Muscle layer of duodenum (tissue), 2 donors: ENCODE data around the gene LYRM4.

Source experiments
- H3K27ac ChIP-seq: one replicate; pipeline ENCODE4 v1.7.0; 2013; ENCODE audit warnings: mild to moderate bottlenecking, low read length
- H3K27me3 ChIP-seq: one replicate; pipeline ENCODE4 v1.7.0; 2013; ENCODE audit warnings: low read depth, mild to moderate bottlenecking, control low read depth, low read length
- H3K36me3 ChIP-seq, 2 donors: one replicate each; pipeline ENCODE4 v1.7.0; 2013; ENCODE audit warnings: low read length in 2 of 2, control low read depth in 1 of 2, mild to moderate bottlenecking in 1 of 2; ENCODE audit not compliant: insufficient read depth in 2 of 2, control insufficient read depth in 1 of 2
- H3K4me1 ChIP-seq, 2 donors: one replicate each; pipeline ENCODE4 v1.7.0; 2013; ENCODE audit warnings: low read length in 2 of 2, mild to moderate bottlenecking in 2 of 2, control low read depth in 1 of 2, moderate library complexity in 1 of 2; ENCODE audit not compliant: insufficient read depth in 2 of 2, control insufficient read depth in 1 of 2
- H3K4me3 ChIP-seq, 2 donors: one replicate each; pipeline ENCODE4 v1.7.0; 2013; ENCODE audit warnings: low read length in 2 of 2, low read depth in 1 of 2, mild to moderate bottlenecking in 1 of 2
- H3K9me3 ChIP-seq, 2 donors: one replicate each; pipeline ENCODE4 v1.7.0; 2013; ENCODE audit warnings: low read length in 2 of 2, control low read depth in 1 of 2, mild to moderate bottlenecking in 1 of 2; ENCODE audit not compliant: control insufficient read depth in 1 of 2
- donor health status: healthy.

Gene LYRM4

DNA sequence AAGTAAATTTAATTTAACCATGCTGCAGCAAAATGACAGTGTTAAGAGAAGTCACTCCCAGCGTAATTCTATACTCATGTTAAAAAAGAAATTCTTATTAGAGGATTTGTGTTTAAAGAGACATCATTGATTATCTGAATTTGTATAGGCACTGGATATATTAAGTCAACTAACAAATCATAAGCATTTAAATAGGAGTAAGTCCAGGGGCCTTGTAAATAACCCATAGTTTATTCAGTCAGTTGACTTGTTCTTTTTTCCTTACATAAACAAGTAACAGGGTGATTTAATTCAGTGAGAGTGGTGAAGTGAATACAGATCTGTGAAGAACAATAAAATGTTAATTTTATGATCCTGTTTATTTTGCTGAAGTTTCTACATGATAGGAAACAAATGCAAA, 22.4 kb downstream of the LYRM4 start:
- no peak overlapping the region for H3K4me3 ChIP-seq
- H3K36me3 ChIP-seq, result peaks cover 0 to 7% of the 10 kb centered on the region in 2 donors
- H3K4me1 ChIP-seq, result no peaks in the 10 kb centered on the region
- H3K9me3 ChIP-seq, result no peaks in the 10 kb centered on the region
- no peaks in the 10 kb centered on the region for H3K27me3 ChIP-seq
- H3K27ac ChIP-seq, result no peak overlapping the region

DNA sequence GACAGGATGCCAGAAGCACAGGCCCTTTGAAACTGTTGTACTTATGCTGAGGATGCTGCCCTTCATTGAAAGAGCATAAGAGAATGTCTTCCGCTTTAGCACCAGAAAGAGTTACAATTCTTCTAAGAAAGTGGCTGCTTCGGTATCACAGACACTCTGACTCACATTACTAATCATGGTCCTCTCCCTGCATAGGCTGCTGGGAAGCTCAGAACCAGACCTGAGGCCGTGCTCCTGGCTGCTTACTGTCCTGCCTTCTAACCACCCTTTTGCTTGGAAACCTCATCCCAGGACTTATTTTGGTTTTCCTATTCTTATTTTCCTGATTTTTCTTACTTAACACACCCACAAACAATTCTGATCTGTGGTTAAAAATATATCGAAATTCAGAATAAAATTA, 22.9 kb downstream of the LYRM4 start:
- Histone ChIP-seq H3K27ac (no peak overlapping the region), H3K27me3 (no peaks in the 10 kb centered on the region), H3K9me3 (no peaks in the 10 kb centered on the region), H3K4me3 (no peak overlapping the region), H3K36me3 (peaks cover 0 to 7% of the 10 kb centered on the region in 2 donors), H3K4me1 (no peaks in the 10 kb centered on the region)

DNA sequence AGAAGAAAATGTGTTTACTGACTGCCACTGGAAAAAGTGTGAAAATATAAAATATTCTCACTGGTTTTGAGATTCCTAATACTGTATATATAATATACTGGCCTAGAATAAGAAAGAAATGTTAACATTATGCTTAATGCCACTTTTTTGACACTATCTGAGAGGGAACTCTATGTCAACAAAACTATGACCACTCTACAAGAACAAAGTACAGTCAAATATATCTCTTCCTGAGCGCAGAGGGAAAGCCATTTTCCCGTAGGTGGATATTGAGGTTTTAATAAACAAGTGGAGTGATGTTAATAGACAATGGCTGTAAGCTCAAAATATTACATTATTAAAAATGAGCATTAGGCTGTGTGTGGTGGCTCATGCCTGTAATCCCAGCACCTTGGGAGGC, 24.9 kb downstream of the LYRM4 start:
- H3K27ac ChIP-seq, result no peak overlapping the region
- H3K4me3 ChIP-seq, result no peak overlapping the region
- no peaks in the 10 kb centered on the region for H3K9me3 ChIP-seq
- H3K36me3 ChIP-seq, result no peaks in the 10 kb centered on the region
- no peaks in the 10 kb centered on the region for H3K27me3 ChIP-seq
- peaks cover 0 to 6% of the 10 kb centered on the region in 2 donors for H3K4me1 ChIP-seq

DNA sequence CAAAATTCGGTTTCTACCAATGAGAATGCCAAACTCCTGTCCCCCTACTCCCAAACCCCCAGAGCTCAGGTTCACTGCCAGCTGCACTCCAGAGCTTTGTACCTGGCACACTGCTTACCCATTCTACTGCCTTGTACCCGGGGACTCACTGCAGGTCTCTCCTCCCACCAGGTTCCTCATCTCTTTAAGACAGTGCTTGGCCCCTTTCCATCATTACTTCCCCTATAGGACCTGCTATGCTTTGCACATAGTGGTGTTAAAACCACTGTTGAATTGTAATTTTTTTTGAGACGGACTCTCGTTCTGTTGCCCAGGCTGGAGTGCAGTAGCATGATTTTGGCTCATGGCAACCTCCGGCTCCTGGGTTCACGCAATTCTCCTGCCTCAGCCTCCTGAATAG, 25.9 kb downstream of the LYRM4 start:
- Histone ChIP-seq H3K4me1 (peaks cover 0 to 6% of the 10 kb centered on the region in 2 donors), H3K4me3 (no peak overlapping the region), H3K27me3 (no peaks in the 10 kb centered on the region), H3K36me3 (no peaks in the 10 kb centered on the region), H3K9me3 (no peaks in the 10 kb centered on the region), H3K27ac (no peak overlapping the region)

DNA sequence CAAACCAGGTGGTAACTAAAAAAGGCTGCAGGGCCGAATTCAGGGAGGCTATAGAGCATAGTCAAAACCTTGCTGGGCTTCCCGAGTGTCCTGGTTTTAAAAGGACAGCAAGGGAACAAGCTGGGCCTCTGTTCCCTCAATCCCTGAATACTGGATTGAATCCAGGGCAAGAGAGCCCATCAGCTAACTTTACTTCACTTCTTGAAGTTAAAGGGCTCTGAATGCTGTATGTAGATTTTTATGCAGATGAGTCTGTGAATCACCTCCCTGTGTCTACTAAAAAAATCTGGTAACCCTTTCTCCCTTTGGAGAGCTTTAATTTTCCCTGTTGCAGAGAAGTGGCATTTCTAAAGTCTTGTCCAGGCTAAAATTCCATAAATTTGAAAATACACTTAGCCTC, 29.5 kb downstream of the LYRM4 start:
- Histone ChIP-seq H3K27ac (no peak overlapping the region), H3K36me3 (no peaks in the 10 kb centered on the region), H3K9me3 (no peaks in the 10 kb centered on the region), H3K4me3 (no peak overlapping the region), H3K4me1 (peaks cover 0 to 6% of the 10 kb centered on the region in 2 donors), H3K27me3 (no peaks in the 10 kb centered on the region)

DNA sequence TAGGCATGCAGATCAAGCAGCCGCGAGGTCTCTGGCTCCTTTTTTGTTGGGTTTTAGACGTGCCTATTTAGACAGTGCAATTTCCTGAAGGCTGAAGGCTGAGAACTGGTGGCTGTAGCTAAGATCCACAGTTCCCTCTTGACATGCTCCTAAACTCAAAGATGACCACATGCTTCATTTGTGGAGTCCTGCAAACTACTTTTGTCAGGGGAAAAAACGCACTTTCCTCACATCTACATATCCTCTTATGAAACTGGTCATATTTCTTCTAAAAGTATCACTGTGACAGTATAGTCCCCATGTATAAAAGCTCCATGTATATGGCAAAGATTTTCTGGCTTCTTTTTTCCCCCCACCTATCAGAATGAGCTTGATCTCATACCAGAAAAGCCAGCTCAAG, 30.7 kb downstream of the LYRM4 start:
- no peak overlapping the region for H3K27ac ChIP-seq
- no peak overlapping the region for H3K4me3 ChIP-seq
- H3K4me1 ChIP-seq, result peaks cover 0 to 6% of the 10 kb centered on the region in 2 donors
- no peaks in the 10 kb centered on the region for H3K36me3 ChIP-seq
- no peaks in the 10 kb centered on the region for H3K27me3 ChIP-seq
- H3K9me3 ChIP-seq, result no peaks in the 10 kb centered on the region

DNA sequence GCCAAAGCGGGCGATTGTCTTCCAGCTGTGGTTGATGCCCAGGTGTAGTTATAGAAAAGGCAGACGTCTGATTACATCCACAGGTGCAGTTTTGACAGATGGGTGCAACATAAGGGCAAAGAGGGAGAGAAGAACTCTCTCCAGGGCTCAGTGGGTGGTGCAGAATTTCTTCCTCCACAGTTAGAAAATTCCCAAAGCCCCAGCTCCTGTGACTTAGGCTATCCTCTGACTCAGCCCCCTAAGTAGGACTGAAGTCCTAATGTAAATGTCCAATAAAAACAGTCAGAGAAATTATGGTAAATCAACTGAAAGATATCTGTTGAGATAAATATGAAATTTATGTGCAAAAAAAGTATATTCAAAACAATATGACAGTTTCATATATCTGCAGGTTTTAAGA, 31.4 kb downstream of the LYRM4 start:
- no peaks in the 10 kb centered on the region for H3K27me3 ChIP-seq
- peaks cover 0 to 6% of the 10 kb centered on the region in 2 donors for H3K4me1 ChIP-seq
- H3K9me3 ChIP-seq, result no peaks in the 10 kb centered on the region
- no peak overlapping the region for H3K4me3 ChIP-seq
- H3K36me3 ChIP-seq, result no peaks in the 10 kb centered on the region
- no peak overlapping the region for H3K27ac ChIP-seq

DNA sequence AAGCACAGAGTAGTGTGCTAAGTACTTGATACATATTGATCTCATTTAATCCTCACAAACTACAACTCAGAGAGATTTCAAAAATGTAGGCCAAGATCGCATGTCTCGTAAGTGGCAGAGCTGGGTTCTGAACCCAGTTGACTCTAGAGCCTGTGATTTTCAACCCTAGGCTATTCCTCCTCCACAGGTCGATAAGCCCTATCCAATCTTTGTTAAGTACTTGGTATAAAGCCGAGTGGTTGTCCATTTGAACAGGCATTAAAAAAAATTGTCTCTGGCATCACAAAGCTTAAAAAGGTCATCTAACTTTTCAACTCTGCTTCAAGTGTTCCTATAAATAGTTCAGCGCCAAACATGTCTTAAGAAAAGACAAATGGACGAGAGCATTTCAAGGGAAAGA, 37.4 kb downstream of the LYRM4 start:
- Histone ChIP-seq H3K9me3 (no peaks in the 10 kb centered on the region), H3K4me1 (no peaks in the 10 kb centered on the region), H3K36me3 (no peaks in the 10 kb centered on the region), H3K4me3 (no peak overlapping the region), H3K27me3 (no peaks in the 10 kb centered on the region), H3K27ac (no peak overlapping the region)

DNA sequence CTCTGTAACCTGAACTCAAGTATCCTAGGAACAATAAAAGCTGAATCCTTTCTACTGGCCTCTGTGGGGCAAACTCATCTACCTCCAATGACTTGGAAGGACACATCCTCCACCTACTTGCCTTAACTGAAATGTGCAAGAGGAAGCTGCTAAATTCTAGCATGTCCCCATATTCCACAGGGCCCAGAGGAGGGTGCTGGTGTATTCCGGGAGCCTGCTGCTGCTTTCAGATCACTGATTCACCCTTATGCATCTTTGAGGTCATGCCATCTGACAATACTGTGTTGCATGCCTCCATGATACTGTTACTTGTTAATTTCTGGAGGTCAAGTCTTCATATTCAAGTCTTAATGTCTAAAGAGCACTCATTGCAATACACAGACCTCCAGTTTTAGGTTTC, 40.3 kb downstream of the LYRM4 start:
- Histone ChIP-seq H3K36me3 (no peaks in the 10 kb centered on the region), H3K4me1 (no peaks in the 10 kb centered on the region), H3K4me3 (no peak overlapping the region), H3K27ac (no peak overlapping the region), H3K9me3 (no peaks in the 10 kb centered on the region), H3K27me3 (no peaks in the 10 kb centered on the region)

DNA sequence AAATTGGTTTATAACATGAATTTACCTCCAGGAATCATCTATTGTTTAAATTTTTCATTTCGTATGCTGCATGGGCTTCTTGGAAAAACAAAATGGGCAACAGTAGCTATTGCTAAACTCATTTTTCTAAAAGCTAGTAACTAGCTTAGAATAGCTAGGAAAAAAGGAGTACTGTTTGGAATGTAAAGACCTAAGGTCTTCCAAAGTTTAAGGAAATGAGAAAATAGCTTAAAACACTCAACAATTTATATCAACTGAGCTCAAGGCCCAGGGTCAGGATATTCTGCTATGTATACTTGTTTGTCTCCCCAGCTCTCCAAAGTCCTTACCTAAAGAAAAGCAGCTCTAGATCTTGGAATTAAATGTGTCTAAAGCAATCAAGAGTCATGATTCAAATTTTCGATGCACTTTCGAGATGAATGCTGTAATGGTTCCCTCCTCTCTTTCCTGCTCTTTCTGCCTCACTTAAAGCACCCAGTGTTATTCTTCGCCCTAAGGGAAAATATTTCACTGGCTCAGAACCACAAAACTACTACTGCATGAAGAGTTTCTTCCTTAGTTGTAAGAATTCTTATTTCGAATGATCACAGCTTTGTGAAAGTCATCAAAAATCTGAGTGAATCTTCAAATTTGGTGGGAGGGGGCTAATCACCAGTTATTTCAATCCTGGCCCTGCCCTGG, 41.6 kb downstream of the LYRM4 start:
- Histone ChIP-seq H3K36me3 (peaks cover 0 to under 1% of the 10 kb centered on the region in 2 donors), H3K9me3 (no peaks in the 10 kb centered on the region)

DNA sequence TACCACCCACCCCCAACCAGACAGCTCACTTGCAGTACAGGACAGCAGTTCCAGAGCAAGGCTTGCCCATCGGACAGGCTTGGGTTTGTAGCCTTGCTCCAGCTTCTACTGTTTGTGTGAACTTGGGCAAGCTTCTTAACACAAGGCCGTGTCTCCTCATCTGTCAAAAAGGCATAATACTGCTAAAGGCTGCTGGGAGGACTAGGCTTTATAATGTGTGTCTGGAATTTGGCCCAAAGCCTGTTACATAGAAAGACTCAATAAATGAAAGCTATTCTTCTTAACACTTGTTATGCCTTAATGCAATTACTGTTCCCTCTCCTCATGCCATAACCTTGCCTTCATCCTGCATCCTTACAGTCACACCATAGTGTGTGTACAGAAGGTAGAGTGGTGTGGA, 43.4 kb downstream of the LYRM4 start:
- H3K36me3 ChIP-seq, result peaks cover 3 to 10% of the 10 kb centered on the region in 2 donors
- no peaks in the 10 kb centered on the region for H3K27me3 ChIP-seq
- no peaks in the 10 kb centered on the region for H3K9me3 ChIP-seq
- no peaks in the 10 kb centered on the region for H3K4me1 ChIP-seq
- H3K27ac ChIP-seq, result no peak overlapping the region
- no peak overlapping the region for H3K4me3 ChIP-seq

More for the DNA sequence above, 41.6 kb downstream of the LYRM4 start:
- no peak overlapping the region for H3K27ac ChIP-seq
- H3K27me3 ChIP-seq, result no peaks in the 10 kb centered on the region
- H3K4me1 ChIP-seq, result no peaks in the 10 kb centered on the region
- no peak overlapping the region for H3K4me3 ChIP-seq

DNA sequence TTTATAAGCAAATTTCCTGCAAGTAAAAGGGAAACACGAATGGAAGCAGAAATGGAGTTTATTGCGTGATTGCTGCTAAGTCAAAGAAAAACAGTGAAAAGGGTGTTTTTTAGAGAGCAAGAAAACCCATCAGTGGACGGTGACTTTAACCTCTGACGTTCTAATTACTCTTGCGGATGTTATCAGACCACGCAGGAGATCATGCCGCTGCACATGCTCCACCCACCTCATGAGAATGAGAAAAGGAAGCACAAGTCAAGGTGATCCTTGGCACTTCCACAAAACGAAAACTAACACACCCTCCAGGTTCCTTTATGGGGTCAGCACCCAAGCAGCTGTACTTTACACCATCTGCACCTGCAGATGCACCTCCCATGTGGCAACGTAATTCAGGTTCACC, 45.0 kb downstream of the LYRM4 start:
- H3K4me1 ChIP-seq, result no peaks in the 10 kb centered on the region
- H3K36me3 ChIP-seq, result peaks cover 3 to 10% of the 10 kb centered on the region in 2 donors
- H3K4me3 ChIP-seq, result no peak overlapping the region

More for the DNA sequence above, 45.0 kb downstream of the LYRM4 start:
- H3K9me3 ChIP-seq, result no peaks in the 10 kb centered on the region
- no peak overlapping the region for H3K27ac ChIP-seq
- no peaks in the 10 kb centered on the region for H3K27me3 ChIP-seq
